KMS-11 (cell line): Measurements from ENCODE around the gene ACAT2.

Experiments used
- H2AFZ ChIP-seq: fragments of 200-600 bp; sonication (generic); 2 replicates; pipeline ENCODE4 v1.6.1; 2016; ENCODE audit warnings: antibody characterized with exemption, mixed run types, low read depth
- H3K27ac ChIP-seq: fragments of 200-600 bp; sonication (generic); 2 replicates; pipeline ENCODE4 v1.6.1; 2016; ENCODE audit warnings: mild to moderate bottlenecking, mixed run types
- H3K27me3 ChIP-seq: fragments of 200-600 bp; sonication (generic); 2 replicates; pipeline ENCODE4 v1.6.1; 2017; ENCODE audit warnings: mild to moderate bottlenecking, low read depth, mixed run types, moderate library complexity; ENCODE audit not compliant: insufficient read depth
- H3K36me3 ChIP-seq: fragments of 200-600 bp; sonication (generic); 2 replicates; pipeline ENCODE4 v1.6.1; 2017; ENCODE audit warnings: mild to moderate bottlenecking, mixed run types; ENCODE audit not compliant: insufficient read depth
- H3K4me1 ChIP-seq: fragments of 200-600 bp; sonication (generic); 2 replicates; pipeline ENCODE4 v1.6.1; 2016; ENCODE audit warnings: mild to moderate bottlenecking, low read depth, mixed run types; ENCODE audit not compliant: poor library complexity, severe bottlenecking
- H3K4me2 ChIP-seq: fragments of 200-600 bp; sonication (generic); 2 replicates; pipeline ENCODE4 v1.7.0; 2016; ENCODE audit warnings: mild to moderate bottlenecking, mixed run types
- H3K4me3 ChIP-seq: fragments of 200-600 bp; sonication (generic); IDR thresholded peaks from 2 replicates; pipeline ENCODE4 v1.6.1; 2017; ENCODE audit warnings: low read depth, low read length, mixed read lengths; ENCODE audit not compliant: insufficient read depth
- H3K79me2 ChIP-seq: fragments of 200-600 bp; sonication (generic); 2 replicates; pipeline ENCODE4 v1.6.1; 2016; ENCODE audit warnings: low read depth, mixed run types; ENCODE audit not compliant: insufficient read depth
- H3K9ac ChIP-seq: fragments of 200-600 bp; sonication (generic); 2 replicates; pipeline ENCODE4 v1.6.1; 2016; ENCODE audit warnings: mild to moderate bottlenecking, mixed run types
- H4K20me1 ChIP-seq: fragments of 200-600 bp; sonication (generic); 2 replicates; pipeline ENCODE4 v1.6.1; 2016; ENCODE audit warnings: mild to moderate bottlenecking, mixed run types; ENCODE audit not compliant: insufficient read depth
- CTCF ChIP-seq: fragments of 200-600 bp; sonication (generic); conservative IDR thresholded peaks from 2 replicates; pipeline ENCODE4 v1.6.1; 2017; ENCODE audit warnings: low read depth, mild to moderate bottlenecking, antibody characterized with exemption, low read length, moderate library complexity, mixed read lengths

The ACAT2 gene

GRCh38 chr6:159726255-159726917, 35.5 kb upstream of the ACAT2 start:
- no peak for TF ChIP-seq CTCF
- no peaks in the 10 kb centered on the region; the same call in 1 of the 2 replicates for H3K36me3 ChIP-seq
- peak overlapping the region; percentile 94 for H3K27ac ChIP-seq
- H3K9ac ChIP-seq, result peak overlapping the region; percentile 96
- peak overlapping the region; percentile 80 for H2AFZ ChIP-seq
- peaks cover 25% of the 10 kb centered on the region for H4K20me1 ChIP-seq
- H3K27me3 ChIP-seq, result no peaks in the 10 kb centered on the region
- H3K79me2 ChIP-seq, result peaks cover 65% of the 10 kb centered on the region
- peak overlapping the region; percentile 72 for H3K4me2 ChIP-seq
- peaks cover 32% of the 10 kb centered on the region for H3K4me1 ChIP-seq
- no peak overlapping the region for H3K4me3 ChIP-seq

- Histone ChIP-seq H3K4me2 (peak within 1 kb of the TSS; percentile 81), H3K4me3 (no peak within 1 kb of the TSS), H3K4me1 (peaks cover 35% of the 10 kb centered on the region), H4K20me1 (peaks cover 33% of the 10 kb centered on the region), H3K36me3 (no peaks in the 10 kb centered on the region; the same call in 1 of the 2 replicates), H3K27ac (peak within 1 kb of the TSS; percentile 94), H3K9ac (peak within 1 kb of the TSS; percentile 96), H3K79me2 (peaks cover 73% of the 10 kb centered on the region), H3K27me3 (no peaks in the 10 kb centered on the region), H2AFZ (peak within 1 kb of the TSS; percentile 80)
- no peak for TF ChIP-seq CTCF
Observed at GRCh38 chr6:159726918-159727716, 34.7 kb upstream of the ACAT2 start, which contains the start of gene WTAP. WTAP (plus strand) TSS chr6:159727506; CDS start chr6:159736266, 8,760 bp downstream.

GRCh38 chr6:159727717-159728445, 34.0 kb upstream of the ACAT2 start:
- peak overlapping the region; percentile 81 for H3K4me2 ChIP-seq
- no peak for TF ChIP-seq CTCF
- H3K27me3 ChIP-seq, result no peaks in the 10 kb centered on the region
- H3K4me3 ChIP-seq, result no peak overlapping the region
- H3K9ac ChIP-seq, result peak overlapping the region; percentile 96
- peaks cover 36% of the 10 kb centered on the region for H4K20me1 ChIP-seq
- peaks cover 80% of the 10 kb centered on the region for H3K79me2 ChIP-seq
- no peak overlapping the region; the same call in 1 of the 2 replicates for H2AFZ ChIP-seq
- H3K36me3 ChIP-seq, result no peaks in the 10 kb centered on the region; the same call in 1 of the 2 replicates
- peaks cover 41% of the 10 kb centered on the region for H3K4me1 ChIP-seq
- H3K27ac ChIP-seq, result peak overlapping the region; percentile 94

DNA sequence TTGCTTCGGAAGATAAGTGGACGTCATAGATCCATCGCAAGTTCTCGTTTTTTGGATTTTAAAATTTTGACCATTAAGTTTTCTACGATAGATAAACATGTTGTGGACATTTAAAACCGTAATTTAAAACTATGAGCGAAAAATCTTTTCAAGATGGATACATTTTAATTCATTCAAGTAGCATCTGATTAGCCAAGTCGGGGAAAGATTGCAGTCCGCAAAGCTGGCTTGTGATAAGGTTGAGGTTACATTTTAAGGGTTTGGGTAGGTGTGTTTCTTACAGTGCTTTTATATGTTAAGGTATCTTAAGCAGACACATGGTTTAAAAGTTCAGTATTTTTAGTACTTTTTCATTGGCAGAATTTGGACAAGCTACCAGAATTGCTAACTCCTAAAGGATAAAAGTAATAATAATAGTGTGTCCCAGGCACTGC, 33.3 kb upstream of the ACAT2 start:
- no peak overlapping the region for H3K4me3 ChIP-seq
- no peaks in the 10 kb centered on the region for H3K27me3 ChIP-seq
- H4K20me1 ChIP-seq, result peaks cover 36% of the 10 kb centered on the region
- peak overlapping the region; percentile 94 for H3K27ac ChIP-seq
- TF ChIP-seq CTCF, result no peak
- no peaks in the 10 kb centered on the region; the same call in 1 of the 2 replicates for H3K36me3 ChIP-seq
- H2AFZ ChIP-seq, result no peak overlapping the region
- peak overlapping the region; percentile 96; the same call in 1 of the 2 replicates for H3K9ac ChIP-seq
- peak overlapping the region; percentile 81 for H3K4me2 ChIP-seq
- peaks cover 87% of the 10 kb centered on the region for H3K79me2 ChIP-seq
- peaks cover 41% of the 10 kb centered on the region for H3K4me1 ChIP-seq
